Activated CD4-positive, alpha-beta memory T cell treated with anti-CD3 and anti-CD28 coated beads, Interleukin-2, amount 10 ng/mL, durations not matched to agents 7 days and 5 days (primary cell): ENCODE measurements around the gene RFESD. TPM values are rescaled to one million over a fixed set of nuclear protein-coding genes. Genes with fewer than 3 reads are reported as not detected.

Experiments used
- CTCF ChIA-PET: fragments of 350-600 bp; sonication (Branson Sonifier 250); formaldehyde crosslinking; loops from one replicate; lab custom pipeline; 2021; ENCODE audit warnings: antibody characterized with exemption, inconsistent platforms; lab: Charles Lee
- POLR2A ChIA-PET: fragments of 350-600 bp; sonication (Branson Sonifier 250); formaldehyde crosslinking; loops from one replicate; lab custom pipeline; 2021; ENCODE audit warnings: antibody characterized with exemption; lab: Charles Lee
- DNase-seq: peaks from one replicate; pipeline ENCODE4 v3.0.0-alpha.2; 2020
- H3K27ac Mint-ChIP-seq: one replicate; pipeline ENCODE4 v1.8.0; 2021; ENCODE audit warnings: mild to moderate bottlenecking, mixed read lengths
- H3K27me3 Mint-ChIP-seq: one replicate; pipeline ENCODE4 v1.8.0; 2021; ENCODE audit warnings: mixed read lengths
- H3K36me3 Mint-ChIP-seq: one replicate; pipeline ENCODE4 v1.8.0; 2021; ENCODE audit warnings: low read depth, mixed read lengths
- H3K4me1 Mint-ChIP-seq: one replicate; pipeline ENCODE4 v1.8.0; 2021; ENCODE audit warnings: mixed read lengths
- H3K4me3 Mint-ChIP-seq: one replicate; pipeline ENCODE4 v1.8.0; 2021; ENCODE audit warnings: mild to moderate bottlenecking, mixed read lengths
- H3K9me3 Mint-ChIP-seq: one replicate; pipeline ENCODE4 v1.8.0; 2021; ENCODE audit warnings: mixed read lengths
- total RNA-seq, 2 experiments: library from RNA; stranded (reverse); gene quantifications; one replicate each; pipeline ENCODE4 v1.2.3, GENCODE V29; 2021

Gene RFESD
- total RNA-seq, 2 experiments from 2014 or later: 5.4 to 6.4 TPM

DNA sequence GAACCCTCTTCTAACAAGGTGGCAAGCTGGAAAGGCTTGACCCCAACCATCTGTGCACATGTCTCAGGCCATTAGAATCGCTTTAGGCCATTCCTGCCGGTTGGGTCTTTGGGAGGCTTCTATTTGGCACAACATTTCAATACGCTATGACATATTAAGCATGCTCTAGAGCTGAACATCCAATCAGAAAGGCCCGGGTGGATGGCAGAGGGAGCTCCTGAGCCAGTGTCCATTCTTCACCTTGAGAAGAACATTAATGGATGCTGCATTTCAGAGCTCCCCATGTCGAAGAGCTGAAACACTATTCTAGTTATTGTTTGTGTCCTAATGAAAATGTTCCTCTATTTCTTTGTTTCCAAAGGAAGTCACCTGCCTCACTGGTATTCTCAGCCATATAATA lies 23.4 kb downstream of the RFESD start:
- CTCF ChIA-PET: interaction anchor here (0.6 to 1.0 kb wide), 2 partner anchors 111 to 783 kb away, joined by 3 to 4 read pairs; no protein-coding TSS in a partner anchor
- H3K9me3 Mint-ChIP-seq: no peaks in the 10 kb centered on the region
- DNase-seq: no peak
- POLR2A ChIA-PET: no interaction called here
- no peaks in the 10 kb centered on the region for H3K36me3 Mint-ChIP-seq
- H3K4me3 Mint-ChIP-seq: no peak overlapping the region
- peaks cover 9% of the 10 kb centered on the region for H3K27me3 Mint-ChIP-seq
- H3K4me1 Mint-ChIP-seq: peaks cover 3% of the 10 kb centered on the region
- H3K27ac Mint-ChIP-seq: no peak overlapping the region

DNA sequence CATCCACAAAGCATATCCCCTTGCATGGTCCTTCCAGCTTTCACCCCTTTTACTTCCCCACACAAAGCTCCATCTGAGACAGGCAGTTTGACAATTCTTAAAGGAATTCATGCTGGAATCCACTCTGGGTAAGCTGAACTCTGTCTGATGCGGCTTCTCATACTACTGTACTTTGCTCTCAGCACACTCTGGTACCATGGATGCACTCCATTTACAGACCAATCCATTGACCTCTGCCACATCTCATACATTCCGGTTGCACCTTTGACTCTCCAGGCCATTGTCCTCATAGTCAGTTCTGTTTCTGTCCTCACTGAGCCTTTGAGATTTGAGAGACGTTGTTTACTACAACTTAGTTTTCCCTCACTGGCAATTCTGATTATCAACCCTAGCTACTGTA lies 24.0 kb downstream of the RFESD start:
- peaks cover 11% of the 10 kb centered on the region for H3K27me3 Mint-ChIP-seq
- H3K4me3 Mint-ChIP-seq: no peak overlapping the region
- ChIA-PET POLR2A (no interaction called here), CTCF (interaction anchor here (0.6 to 1.0 kb wide), 2 partner anchors 111 to 782 kb away, joined by 3 to 4 read pairs; no protein-coding TSS in a partner anchor)
- H3K9me3 Mint-ChIP-seq: no peaks in the 10 kb centered on the region
- H3K4me1 Mint-ChIP-seq: peaks cover 3% of the 10 kb centered on the region
- no peak overlapping the region for H3K27ac Mint-ChIP-seq
- DNase-seq: no peak
- no peaks in the 10 kb centered on the region for H3K36me3 Mint-ChIP-seq

DNA sequence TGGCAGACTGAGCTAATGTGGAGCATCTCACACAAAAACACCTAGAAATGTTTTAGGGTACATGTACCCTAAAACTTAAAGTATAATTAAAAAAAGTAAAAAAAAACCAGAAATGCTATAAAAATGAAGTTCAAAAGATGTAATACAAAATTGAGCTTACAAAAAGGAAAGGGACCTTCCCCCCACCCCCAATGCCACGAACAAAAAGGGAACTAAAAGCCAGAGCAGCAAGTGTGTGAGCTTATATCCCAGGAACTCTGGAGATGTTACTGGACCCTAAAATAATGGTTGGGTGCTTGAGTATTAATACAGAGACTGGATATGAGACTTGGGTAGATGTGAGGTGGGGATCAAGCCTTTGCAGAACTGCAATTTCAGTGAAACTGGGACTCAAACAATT lies 25.2 kb downstream of the RFESD start:
- H3K36me3 Mint-ChIP-seq: no peaks in the 10 kb centered on the region
- H3K4me3 Mint-ChIP-seq: no peak overlapping the region
- peaks cover 3% of the 10 kb centered on the region for H3K4me1 Mint-ChIP-seq
- H3K27ac Mint-ChIP-seq: no peak overlapping the region
- ChIA-PET POLR2A (interaction anchor here (0.7 kb wide), 1 partner anchor 14 kb away, joined by 3 read pairs; no protein-coding TSS in a partner anchor), CTCF (no interaction called here)
- peaks cover 17% of the 10 kb centered on the region for H3K27me3 Mint-ChIP-seq
- no peaks in the 10 kb centered on the region for H3K9me3 Mint-ChIP-seq
- no peak for DNase-seq

DNA sequence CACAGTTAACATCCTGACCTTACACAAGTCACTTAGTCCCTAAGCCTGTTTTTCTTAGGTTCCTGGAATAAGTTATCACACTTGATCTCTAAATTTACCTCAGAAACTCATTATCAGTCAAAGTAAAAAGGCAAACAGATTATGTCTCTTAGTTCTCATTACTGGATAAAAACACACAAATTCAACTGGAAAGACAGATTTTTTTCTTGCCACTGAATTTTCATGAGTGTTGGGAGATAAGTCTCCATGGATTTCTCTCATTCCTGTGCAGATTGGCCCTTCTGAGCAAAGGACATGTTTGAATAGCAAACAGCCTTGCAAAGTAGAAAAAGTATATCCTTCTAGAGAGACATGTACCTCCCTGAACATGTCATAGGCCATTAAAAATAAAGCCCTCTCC lies 26.1 kb downstream of the RFESD start:
- CTCF ChIA-PET: interaction anchor here (1.9 kb wide), 1 partner anchor 9 kb away, joined by 7 read pairs; no protein-coding TSS in a partner anchor
- no peak for DNase-seq
- H3K4me1 Mint-ChIP-seq: peaks cover 3% of the 10 kb centered on the region
- no peaks in the 10 kb centered on the region for H3K36me3 Mint-ChIP-seq
- H3K4me3 Mint-ChIP-seq: no peak overlapping the region
- POLR2A ChIA-PET: interaction anchor here (0.6 kb wide), 1 partner anchor 112 kb away, joined by 3 read pairs; no protein-coding TSS in a partner anchor
- no peaks in the 10 kb centered on the region for H3K9me3 Mint-ChIP-seq
- H3K27me3 Mint-ChIP-seq: peaks cover 21% of the 10 kb centered on the region
- no peak overlapping the region for H3K27ac Mint-ChIP-seq

DNA sequence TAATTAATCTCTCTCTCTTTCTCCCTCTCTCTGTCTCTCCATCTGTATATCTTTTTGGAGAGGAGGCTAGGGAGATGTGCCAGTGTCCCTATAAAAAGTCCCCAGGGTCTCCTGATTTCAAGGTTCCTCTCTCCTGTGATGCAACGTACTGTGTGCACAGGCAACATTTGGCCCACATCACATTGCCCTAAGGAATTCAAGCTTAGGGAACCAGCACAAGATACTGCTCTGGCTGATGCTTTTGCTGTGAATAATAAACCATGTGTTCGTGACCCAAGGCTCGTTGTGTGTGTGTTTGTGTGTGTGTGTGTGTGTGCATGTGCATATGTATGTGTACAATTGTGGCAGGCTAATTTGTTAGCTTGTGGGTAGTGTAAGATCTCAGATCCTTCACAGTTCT lies 26.5 kb downstream of the RFESD start:
- Mint-ChIP-seq H3K27ac (no peak overlapping the region), H3K4me1 (peaks cover 3% of the 10 kb centered on the region), H3K36me3 (no peaks in the 10 kb centered on the region), H3K9me3 (no peaks in the 10 kb centered on the region), H3K27me3 (peaks cover 21% of the 10 kb centered on the region), H3K4me3 (no peak overlapping the region)
- ChIA-PET CTCF (interaction anchor here (1.9 kb wide), 1 partner anchor 9 kb away, joined by 7 read pairs; no protein-coding TSS in a partner anchor), POLR2A (no interaction called here)
- no peak for DNase-seq

DNA sequence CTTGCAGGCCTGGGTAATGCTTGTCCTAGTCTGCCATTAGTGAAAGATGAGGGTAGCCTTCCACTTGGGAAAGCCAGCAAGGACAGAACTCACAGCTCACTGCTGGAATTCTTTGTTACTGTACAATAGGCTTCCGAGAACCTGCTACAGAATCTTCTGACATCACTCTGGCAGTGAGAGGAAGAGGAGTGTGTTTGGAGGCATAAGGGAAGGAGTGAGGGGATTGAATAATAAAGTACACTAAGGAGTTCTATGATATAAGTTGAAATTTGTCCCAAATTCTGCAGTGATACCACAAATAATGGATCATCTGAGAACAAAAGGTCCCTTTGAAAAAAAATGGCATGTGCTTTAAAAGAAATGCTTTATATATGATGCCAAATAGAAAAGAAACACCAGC lies 36.3 kb downstream of the RFESD start, which contains the start of gene SPATA9:
TSS of gene SPATA9 (minus strand) at position 101 of the 400 bp plus-strand sequence. CDS start 137 bp downstream, outside the sequence.
- CTCF ChIA-PET: no interaction called here
- Mint-ChIP-seq H3K27me3 (peaks cover 29% of the 10 kb centered on the region), H3K36me3 (no peaks in the 10 kb centered on the region)

DNA sequence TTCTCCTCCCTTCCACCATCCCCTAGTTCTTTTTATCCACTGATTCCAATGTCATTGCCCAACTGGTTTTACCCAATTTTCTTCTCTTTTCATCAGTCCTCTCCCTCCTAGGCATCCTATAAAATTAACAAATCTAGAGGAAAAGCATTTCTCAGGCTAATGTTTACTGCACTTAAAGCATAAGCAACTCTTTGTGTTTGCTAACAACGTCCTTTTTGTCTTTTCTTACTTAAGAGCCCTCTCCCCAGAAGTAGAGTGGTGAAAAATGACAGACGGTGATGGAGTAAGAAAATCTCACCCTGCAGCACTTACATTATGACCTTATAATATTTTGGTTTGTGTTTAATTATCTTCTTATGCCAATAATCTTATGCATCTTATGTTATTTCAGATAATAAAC lies 37.8 kb downstream of the RFESD start:
- Mint-ChIP-seq H3K27me3 (peaks cover 35% of the 10 kb centered on the region), H3K4me1 (no peaks in the 10 kb centered on the region), H3K27ac (no peak overlapping the region), H3K36me3 (no peaks in the 10 kb centered on the region), H3K9me3 (no peaks in the 10 kb centered on the region), H3K4me3 (no peak overlapping the region)
- DNase-seq: no peak
- ChIA-PET POLR2A (no interaction called here), CTCF (no interaction called here)

More for the DNA sequence above, 36.3 kb downstream of the RFESD start, which contains the start of gene SPATA9:
- no peak for DNase-seq
- Mint-ChIP-seq H3K9me3 (no peaks in the 10 kb centered on the region), H3K4me1 (no peaks in the 10 kb centered on the region), H3K27ac (no peak within 1 kb of the TSS), H3K4me3 (no peak within 1 kb of the TSS)
- POLR2A ChIA-PET: no interaction called here

DNA sequence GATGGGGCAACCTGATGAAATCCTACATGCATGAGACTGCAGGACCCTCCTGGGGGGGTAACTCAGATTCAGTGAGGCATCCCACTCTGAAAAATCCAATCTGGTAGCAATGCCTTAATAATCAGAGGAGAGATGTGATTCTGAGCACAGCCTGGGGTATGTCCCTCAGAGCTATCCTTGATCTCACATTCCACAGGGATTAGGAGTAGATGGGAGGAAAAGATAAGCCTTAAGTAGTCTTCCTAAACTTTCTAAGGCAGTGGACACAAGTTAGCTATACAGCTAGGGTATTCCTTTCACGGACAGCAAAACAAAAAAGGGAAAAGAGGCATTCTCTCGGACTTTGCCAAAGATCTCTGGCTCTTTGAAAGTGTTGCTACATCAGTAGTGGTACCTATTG lies 40.1 kb downstream of the RFESD start:
- Mint-ChIP-seq H3K4me1 (no peaks in the 10 kb centered on the region), H3K27me3 (peaks cover 30% of the 10 kb centered on the region), H3K9me3 (no peaks in the 10 kb centered on the region), H3K4me3 (no peak overlapping the region), H3K27ac (no peak overlapping the region), H3K36me3 (no peaks in the 10 kb centered on the region)
- DNase-seq: no peak
- ChIA-PET POLR2A (no interaction called here), CTCF (no interaction called here)

DNA sequence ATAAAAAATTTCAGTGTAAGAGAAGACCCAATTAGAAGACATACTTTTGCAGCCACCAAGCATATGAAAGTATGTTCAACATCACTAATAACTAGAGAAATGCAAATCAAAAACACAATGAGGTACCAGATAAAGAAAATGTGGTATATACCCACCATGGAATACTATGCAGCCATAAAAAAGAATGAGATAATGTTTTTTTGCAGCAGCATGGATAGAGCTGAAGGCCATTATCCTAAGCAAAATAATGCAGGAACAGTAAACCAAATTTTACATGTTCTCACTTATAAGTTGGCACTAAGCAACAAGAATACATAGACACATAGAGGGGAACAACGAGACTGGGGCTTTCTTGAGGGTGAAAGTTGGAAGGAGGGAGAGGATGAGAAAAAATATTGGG lies 43.1 kb downstream of the RFESD start:
- H3K4me1 Mint-ChIP-seq: no peaks in the 10 kb centered on the region
- ChIA-PET POLR2A (no interaction called here), CTCF (no interaction called here)
- H3K36me3 Mint-ChIP-seq: no peaks in the 10 kb centered on the region
- no peak overlapping the region for H3K4me3 Mint-ChIP-seq
- peaks cover 36% of the 10 kb centered on the region for H3K27me3 Mint-ChIP-seq
- no peak for DNase-seq
- H3K27ac Mint-ChIP-seq: no peak overlapping the region
- no peaks in the 10 kb centered on the region for H3K9me3 Mint-ChIP-seq

DNA sequence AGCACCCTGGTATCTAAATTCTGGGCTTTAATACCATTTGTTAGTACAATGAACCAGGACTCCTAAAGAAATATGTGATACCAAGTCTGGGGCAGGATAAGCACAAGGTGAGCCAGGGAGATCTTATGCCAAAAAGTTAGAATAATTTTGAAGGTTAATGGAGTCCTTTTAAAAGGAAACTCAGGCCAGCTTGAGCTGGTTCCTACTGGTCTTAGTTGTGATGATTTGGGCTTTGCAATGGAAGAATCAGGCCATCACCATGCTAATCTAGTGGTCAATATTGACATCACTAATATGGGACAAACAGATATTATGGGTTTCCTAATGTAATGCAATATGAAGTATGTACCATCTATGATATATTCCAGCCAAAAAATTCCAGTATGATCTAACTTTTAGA lies 43.8 kb downstream of the RFESD start:
- Mint-ChIP-seq H3K9me3 (no peaks in the 10 kb centered on the region), H3K4me3 (no peak overlapping the region), H3K27ac (no peak overlapping the region), H3K4me1 (no peaks in the 10 kb centered on the region), H3K36me3 (no peaks in the 10 kb centered on the region), H3K27me3 (peaks cover 34% of the 10 kb centered on the region)
- no peak for DNase-seq
- ChIA-PET POLR2A (no interaction called here), CTCF (no interaction called here)

DNA sequence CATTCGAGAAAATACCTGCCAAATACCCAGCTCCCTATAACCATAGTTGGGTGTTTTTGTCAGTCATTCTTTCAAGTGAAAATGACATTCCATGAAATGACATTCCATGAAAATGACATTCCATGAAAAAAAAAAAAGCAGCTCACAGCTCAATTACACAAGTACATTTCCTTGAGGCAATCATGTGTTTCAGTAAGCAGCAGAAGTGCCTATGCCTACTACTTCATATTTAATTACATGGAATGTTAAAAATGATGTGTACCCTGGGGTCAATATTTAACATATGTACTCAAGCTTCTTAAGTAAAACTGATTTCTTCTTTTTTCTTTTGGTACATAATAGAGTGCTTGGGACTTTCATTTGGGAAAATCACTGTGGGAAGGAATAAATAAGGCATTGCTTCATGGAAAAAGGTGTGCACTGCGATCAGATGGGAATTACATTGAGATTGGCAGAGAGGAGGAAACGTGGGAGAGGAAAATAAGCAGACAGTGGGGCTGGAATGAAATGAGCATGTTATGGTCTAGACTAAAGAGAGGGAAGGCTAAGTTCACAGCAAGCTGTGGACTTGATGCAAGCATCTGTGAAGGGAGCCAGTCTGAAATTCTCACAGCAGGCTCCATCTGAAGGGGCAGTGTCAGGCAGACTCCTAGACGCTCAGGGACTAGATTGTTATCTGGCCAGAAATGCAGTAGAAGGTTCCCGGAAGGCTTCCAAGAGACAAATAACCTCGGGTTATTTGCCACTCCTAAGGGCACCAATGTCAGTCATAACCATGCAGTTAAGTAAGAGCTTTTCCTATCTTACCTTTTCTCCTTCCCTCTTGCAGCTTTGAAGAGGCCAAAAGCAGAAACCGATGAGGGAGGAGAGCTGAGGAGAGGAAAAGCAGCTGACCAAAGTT lies 51.5 kb downstream of the RFESD start:
- DNase-seq: no peak
- Mint-ChIP-seq H3K9me3 (no peaks in the 10 kb centered on the region), H3K36me3 (no peaks in the 10 kb centered on the region), H3K4me1 (no peaks in the 10 kb centered on the region), H3K4me3 (no peak overlapping the region), H3K27ac (no peak overlapping the region), H3K27me3 (peaks cover 41% of the 10 kb centered on the region)
- ChIA-PET POLR2A (interaction anchor here (0.6 kb wide), 1 partner anchor 150 kb away, joined by 3 read pairs; no protein-coding TSS in a partner anchor), CTCF (interaction anchor here (1.3 kb wide), 1 partner anchor 34 kb away, joined by 4 read pairs; no protein-coding TSS in a partner anchor)

DNA sequence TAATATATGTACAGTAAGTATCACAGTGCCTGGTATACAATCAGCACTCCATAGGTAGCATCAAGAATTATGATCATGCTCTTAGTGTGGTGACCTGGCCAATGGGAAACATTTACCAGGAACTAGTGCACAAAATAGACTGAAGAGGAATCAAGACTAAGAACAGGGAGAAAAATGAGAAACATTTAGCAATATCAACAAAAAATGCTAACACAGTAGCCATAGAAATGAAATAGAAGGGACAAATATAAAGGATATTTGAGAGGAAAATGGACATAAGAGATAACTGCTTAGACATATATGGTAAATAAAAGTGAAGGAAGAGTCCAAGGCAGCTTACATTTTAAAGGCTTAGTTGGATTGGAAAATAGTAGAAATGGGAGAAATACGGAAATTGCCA lies 52.8 kb downstream of the RFESD start:
- H3K9me3 Mint-ChIP-seq: no peaks in the 10 kb centered on the region
- H3K36me3 Mint-ChIP-seq: no peaks in the 10 kb centered on the region
- no peak overlapping the region for H3K4me3 Mint-ChIP-seq
- ChIA-PET CTCF (no interaction called here), POLR2A (no interaction called here)
- H3K27ac Mint-ChIP-seq: no peak overlapping the region
- H3K27me3 Mint-ChIP-seq: peaks cover 38% of the 10 kb centered on the region
- H3K4me1 Mint-ChIP-seq: no peaks in the 10 kb centered on the region
- no peak for DNase-seq

DNA sequence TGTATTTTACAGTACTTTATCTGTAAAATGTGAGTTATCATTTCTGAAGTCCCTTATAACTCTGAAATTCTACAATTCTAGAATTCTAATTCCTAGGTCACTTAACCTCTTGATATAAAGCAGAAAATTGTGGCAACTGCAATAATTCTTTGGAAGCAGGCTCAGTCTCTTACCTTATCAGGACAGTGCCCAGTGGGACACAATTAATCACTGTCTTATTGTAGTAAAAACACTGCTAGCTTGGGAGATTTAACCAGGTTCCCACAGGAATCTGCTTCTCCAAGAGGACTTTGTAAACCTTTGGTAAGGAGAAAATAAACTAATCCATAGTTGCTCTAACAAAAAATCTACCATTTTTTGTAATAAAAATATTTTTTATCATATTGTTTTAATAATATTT lies 54.5 kb downstream of the RFESD start:
- no peak for DNase-seq
- CTCF ChIA-PET: no interaction called here
- POLR2A ChIA-PET: no interaction called here
- no peak overlapping the region for H3K27ac Mint-ChIP-seq
- H3K4me1 Mint-ChIP-seq: no peaks in the 10 kb centered on the region
- H3K36me3 Mint-ChIP-seq: no peaks in the 10 kb centered on the region
- no peaks in the 10 kb centered on the region for H3K9me3 Mint-ChIP-seq
- H3K4me3 Mint-ChIP-seq: no peak overlapping the region
- H3K27me3 Mint-ChIP-seq: peaks cover 31% of the 10 kb centered on the region
